Caco-2 (cell line): Measurements from ENCODE around the gene CACNB2. TPM values are rescaled to one million over a fixed set of nuclear protein-coding genes. Genes with fewer than 3 reads are reported as not detected.

Experiments used
- BruUV-seq: library from RNA; stranded (reverse); fragments of 400-500 nt; replicated peaks from 2 replicates; lab custom pipeline; 2021; lab: Mats Ljungman, UMichigan
- CTCF ChIA-PET: fragments of 300-600 bp; sonication (Branson Sonifier 250); formaldehyde crosslinking; loops from one replicate; lab custom pipeline; 2022; ENCODE audit warnings: antibody characterized with exemption; lab: Charles Lee
- POLR2A ChIA-PET: fragments of 300-600 bp; sonication (Branson Sonifier 250); formaldehyde crosslinking; loops from one replicate; lab custom pipeline; 2022; ENCODE audit warnings: antibody characterized with exemption; lab: Charles Lee
- DNase-seq, 2 experiments: peaks; one replicate each; pipeline versions ENCODE4 v3.0.0 to v3.0.0-alpha.2; 2020 to 2022
- H3K27me3 ChIP-seq: replicated peaks from 2 replicates; pipeline ENCODE4 v1.6.0; 2011; ENCODE audit warnings: low read length; ENCODE audit not compliant: control insufficient read depth, insufficient read depth
- H3K36me3 ChIP-seq: 2 replicates; pipeline ENCODE4 v1.5.1; 2011; ENCODE audit warnings: low read length; ENCODE audit not compliant: control insufficient read depth, insufficient read depth
- H3K4me1 ChIP-seq: fragments of 250-450 bp; sonication (Bioruptor Pico); 2 replicates; pipeline ENCODE4 v1.5.1; 2020; ENCODE audit warnings: mild to moderate bottlenecking
- H3K4me3 ChIP-seq: 2 replicates; pipeline ENCODE4 v1.5.1; 2011; ENCODE audit warnings: low read depth, mild to moderate bottlenecking, control low read depth, low read length
- H3K9me3 ChIP-seq: fragments of 250-450 bp; sonication (Bioruptor Pico); 2 replicates; pipeline ENCODE4 v1.5.1; 2020; ENCODE audit warnings: mild to moderate bottlenecking, moderate library complexity
- H3K27ac Mint-ChIP-seq: one replicate; pipeline ENCODE4 v1.8.0; 2022; ENCODE audit warnings: mixed read lengths; ENCODE audit not compliant: unreplicated experiment
- H3K27me3 Mint-ChIP-seq: one replicate; pipeline ENCODE4 v1.8.0; 2022; ENCODE audit warnings: mixed read lengths; ENCODE audit not compliant: insufficient read depth, unreplicated experiment
- H3K36me3 Mint-ChIP-seq: one replicate; pipeline ENCODE4 v1.8.0; 2022; ENCODE audit warnings: mild to moderate bottlenecking, mixed read lengths; ENCODE audit not compliant: insufficient read depth, unreplicated experiment
- H3K4me1 Mint-ChIP-seq: one replicate; pipeline ENCODE4 v1.8.0; 2022; ENCODE audit warnings: low read depth, mixed read lengths; ENCODE audit not compliant: unreplicated experiment
- H3K4me3 Mint-ChIP-seq: one replicate; pipeline ENCODE4 v1.8.0; 2022; ENCODE audit warnings: mild to moderate bottlenecking, moderate library complexity, mixed read lengths; ENCODE audit not compliant: unreplicated experiment
- H3K9me3 Mint-ChIP-seq: one replicate; pipeline ENCODE4 v1.8.0; 2022; ENCODE audit warnings: mixed read lengths; ENCODE audit not compliant: unreplicated experiment
- CTCF ChIP-seq, 2 experiments: fragments of 200-600 bp in 1 of 2; IDR thresholded peaks; 1 replicate in 1 of 2; 2 replicates in 1 of 2; pipeline versions ENCODE4 v1.5.1 to v1.8.0; 2011 to 2022; ENCODE audit warnings: antibody characterized with exemption in 1 of 2, control low read depth in 1 of 2, inconsistent platforms in 1 of 2, low read depth in 1 of 2, low read length in 1 of 2, mild to moderate bottlenecking in 1 of 2, moderate library complexity in 1 of 2; ENCODE audit not compliant: insufficient read depth in 1 of 2, severe bottlenecking in 1 of 2, unreplicated experiment in 1 of 2
- intact Hi-C: fragments of 100-400 bp; cut with micrococcal nuclease; formaldehyde crosslinking; loops from one replicate; pipeline ENCODE4 v1.10.0; 2022; ENCODE audit not compliant: unreplicated experiment
- total RNA-seq: library from RNA; stranded (reverse); gene quantifications from 2 replicates; pipeline ENCODE4 v1.2.3, GENCODE V29; 2022

The CACNB2 gene
- total RNA-seq, 1 experiment from 2014 or later, result 0.98 TPM

- Histone ChIP-seq H3K9me3 (no peaks in the 10 kb centered on the region), H3K4me3 (no peak overlapping the region), H3K36me3 (no peaks in the 10 kb centered on the region), H3K4me1 (no peaks in the 10 kb centered on the region), H3K27me3 (no peaks in the 10 kb centered on the region)
- no peaks in the 10 kb centered on the region for H3K4me1 Mint-ChIP-seq
- intact Hi-C loops, result no loop called here
- no peaks in the 10 kb centered on the region for H3K36me3 Mint-ChIP-seq
- no peaks in the 10 kb centered on the region for H3K9me3 Mint-ChIP-seq
- H3K4me3 Mint-ChIP-seq, result no peak overlapping the region
- no peak for TF ChIP-seq CTCF (IDR thresholded peaks at IDR 0.05; ENCODE audit: insufficient read depth in 1 of 2, low read depth in 1 of 2, low read length in 1 of 2, severe bottlenecking in 1 of 2, unreplicated experiment in 1 of 2)
- ChIA-PET CTCF (interaction anchor here (0.7 kb wide), 1 partner anchor 981 kb away, joined by 3 read pairs; no protein-coding TSS in a partner anchor), POLR2A (no interaction called here)
- no TSS peak for BruUV-seq
- DNase-seq, result no peak
- no peak overlapping the region for H3K27ac Mint-ChIP-seq
- H3K27me3 Mint-ChIP-seq, result peaks cover 14% of the 10 kb centered on the region
These were observed 127.8 kb downstream of the CACNB2 start for GRCh38 chr10:18268005-18268404.

GRCh38 chr10:18271491-18271890 lies 131.3 kb downstream of the CACNB2 start:
- peaks cover 8% of the 10 kb centered on the region for H3K27me3 Mint-ChIP-seq
- POLR2A ChIA-PET, result no interaction called here

GRCh38 chr10:18273039-18273438 lies 132.8 kb downstream of the CACNB2 start:
- POLR2A ChIA-PET, result no interaction called here
- Mint-ChIP-seq H3K9me3 (no peaks in the 10 kb centered on the region), H3K36me3 (no peaks in the 10 kb centered on the region), H3K4me1 (no peaks in the 10 kb centered on the region), H3K27ac (no peak overlapping the region), H3K4me3 (no peak overlapping the region), H3K27me3 (peaks cover 14% of the 10 kb centered on the region)
- CTCF ChIA-PET, result no interaction called here
- intact Hi-C loops, result no loop called here
- BruUV-seq, result no TSS peak
- DNase-seq, result no peak
- TF ChIP-seq CTCF (IDR thresholded peaks at IDR 0.05; ENCODE audit: insufficient read depth in 1 of 2, low read depth in 1 of 2, low read length in 1 of 2, severe bottlenecking in 1 of 2, unreplicated experiment in 1 of 2), result no peak
- H3K9me3 ChIP-seq, result no peaks in the 10 kb centered on the region
- no peaks in the 10 kb centered on the region for H3K27me3 ChIP-seq
- no peak overlapping the region for H3K4me3 ChIP-seq
- H3K36me3 ChIP-seq, result no peaks in the 10 kb centered on the region
- H3K4me1 ChIP-seq, result no peaks in the 10 kb centered on the region

More at GRCh38 chr10:18271491-18271890, 131.3 kb downstream of the CACNB2 start:
- H3K4me3 ChIP-seq, result no peak overlapping the region
- no peaks in the 10 kb centered on the region for H3K9me3 Mint-ChIP-seq
- no peaks in the 10 kb centered on the region for H3K4me1 Mint-ChIP-seq
- no peak for DNase-seq
- CTCF ChIA-PET, result no interaction called here
- no peak overlapping the region for H3K27ac Mint-ChIP-seq
- intact Hi-C loops, result no loop called here
- no peaks in the 10 kb centered on the region for H3K4me1 ChIP-seq
- H3K36me3 Mint-ChIP-seq, result no peaks in the 10 kb centered on the region
- H3K9me3 ChIP-seq, result no peaks in the 10 kb centered on the region
- no peaks in the 10 kb centered on the region for H3K27me3 ChIP-seq
- BruUV-seq, result no TSS peak
- no peak for TF ChIP-seq CTCF (IDR thresholded peaks at IDR 0.05; ENCODE audit: insufficient read depth in 1 of 2, low read depth in 1 of 2, low read length in 1 of 2, severe bottlenecking in 1 of 2, unreplicated experiment in 1 of 2)
- H3K4me3 Mint-ChIP-seq, result no peak overlapping the region
- H3K36me3 ChIP-seq, result no peaks in the 10 kb centered on the region
